NT2/D1 (cell line): Measurements from ENCODE around the gene C5orf22.

Experiments used
- YY1 ChIP-seq: IDR thresholded peaks from 2 replicates; pipeline ENCODE4 v1.6.1; 2011; ENCODE audit not compliant: insufficient read length, insufficient read depth
- ZNF274 ChIP-seq: IDR thresholded peaks from 2 replicates; pipeline ENCODE4 v1.6.1; 2011; ENCODE audit warnings: mild to moderate bottlenecking, low read depth, low read length

DNA sequence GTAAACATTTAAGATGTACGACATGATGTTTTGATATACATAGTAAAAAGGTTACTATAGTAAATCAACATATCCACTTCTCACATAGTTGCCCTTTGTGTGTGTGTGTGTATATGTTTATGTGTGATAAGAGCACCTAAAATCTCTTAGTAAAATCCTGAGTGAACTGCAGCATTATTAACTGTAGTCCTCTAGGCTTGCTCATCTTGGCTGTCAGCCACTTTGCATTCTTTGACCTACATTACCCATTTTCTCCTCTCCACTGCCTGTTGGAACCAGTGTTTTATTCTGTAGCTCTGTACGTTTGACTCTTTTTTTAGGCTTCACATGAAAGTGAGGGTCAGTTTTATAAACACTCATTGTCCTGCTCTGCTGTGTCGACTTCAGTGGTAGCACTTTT lies 24.4 kb downstream of the C5orf22 start:
- TF ChIP-seq YY1 (no peak), ZNF274 (no peak)
